IPS DF 4.7 (cell line): ENCODE data around the gene CEP128.

Experiments used
- DNase-seq: peaks from one replicate; pipeline ENCODE4 v3.0.0-alpha.2; 2013; ENCODE audit warnings: low spot score; ENCODE audit errors: extremely low read depth

The CEP128 gene

DNA sequence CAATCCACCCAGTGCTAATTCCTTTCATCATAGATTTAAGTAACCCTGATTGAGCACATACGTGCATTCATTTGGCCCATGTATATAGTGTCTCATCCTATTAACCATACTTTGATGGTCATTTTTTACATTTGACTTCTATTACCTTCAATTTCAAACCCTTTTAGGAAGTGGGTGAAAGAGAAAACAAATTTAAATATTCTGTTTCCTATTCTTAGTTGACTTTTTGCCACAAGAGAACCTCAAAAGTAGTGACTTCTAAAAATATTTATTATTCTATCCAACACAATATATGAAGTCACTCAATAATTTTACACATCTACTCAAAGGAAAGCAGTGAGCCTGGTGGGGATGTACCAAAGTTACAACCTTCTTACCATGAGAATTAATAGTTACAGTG is 164.9 kb downstream of the CEP128 start:
- DNase-seq = no peak

DNA sequence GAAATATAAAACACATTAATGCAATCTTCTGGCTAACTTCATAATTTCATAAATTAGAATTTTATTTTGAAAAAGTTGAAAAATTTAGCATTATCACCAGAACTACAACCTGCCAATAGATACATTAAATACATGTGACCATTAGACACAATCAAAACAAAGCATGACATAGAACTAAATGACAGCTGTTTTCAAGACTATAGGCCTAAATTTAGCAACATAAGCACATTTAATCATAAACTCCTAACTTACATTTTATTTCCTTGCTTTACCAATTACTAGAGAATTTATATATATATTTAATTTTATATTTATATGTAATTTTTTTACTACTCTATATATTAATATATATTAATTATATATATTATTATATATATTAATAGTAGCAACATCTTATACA is 165.4 kb downstream of the CEP128 start:
- no peak for DNase-seq

DNA sequence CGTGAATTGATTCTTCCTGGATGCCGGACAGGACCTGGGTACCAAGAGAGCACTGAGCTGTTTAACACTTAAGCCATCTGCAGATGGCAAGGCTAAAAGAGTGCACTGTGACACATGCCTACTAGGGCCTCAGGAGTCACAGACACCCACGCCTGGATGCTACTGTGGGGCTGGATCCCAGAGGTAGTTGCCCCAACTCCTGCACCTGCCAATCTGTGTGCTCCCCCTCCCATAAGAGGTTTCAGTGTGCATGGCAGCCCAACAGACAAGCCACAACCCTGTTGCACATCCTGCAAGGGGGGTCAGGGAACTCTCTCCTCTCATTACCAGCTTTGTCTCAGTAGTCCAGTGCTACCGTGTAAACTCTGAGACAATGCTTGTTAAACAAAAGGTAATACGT is 169.0 kb downstream of the CEP128 start:
- no peak for DNase-seq

DNA sequence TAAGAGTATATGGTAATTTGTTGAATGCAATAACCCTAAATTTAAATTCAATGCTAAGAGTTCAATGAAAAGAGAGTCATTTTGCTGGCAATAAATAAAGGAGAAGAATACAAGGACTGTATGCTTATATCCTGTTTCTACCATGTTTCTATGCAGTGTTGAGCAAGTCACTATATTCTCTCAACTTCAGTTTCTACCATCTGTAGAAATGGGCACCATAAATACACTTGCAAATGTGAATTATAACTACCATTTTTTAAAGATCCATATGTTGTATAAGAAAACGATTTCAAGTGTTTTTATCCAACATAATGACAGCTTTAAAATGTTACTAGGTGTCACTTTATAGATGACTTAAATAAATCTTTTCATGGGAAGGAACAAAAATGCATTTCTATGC is 170.3 kb downstream of the CEP128 start:
- DNase-seq = no peak

DNA sequence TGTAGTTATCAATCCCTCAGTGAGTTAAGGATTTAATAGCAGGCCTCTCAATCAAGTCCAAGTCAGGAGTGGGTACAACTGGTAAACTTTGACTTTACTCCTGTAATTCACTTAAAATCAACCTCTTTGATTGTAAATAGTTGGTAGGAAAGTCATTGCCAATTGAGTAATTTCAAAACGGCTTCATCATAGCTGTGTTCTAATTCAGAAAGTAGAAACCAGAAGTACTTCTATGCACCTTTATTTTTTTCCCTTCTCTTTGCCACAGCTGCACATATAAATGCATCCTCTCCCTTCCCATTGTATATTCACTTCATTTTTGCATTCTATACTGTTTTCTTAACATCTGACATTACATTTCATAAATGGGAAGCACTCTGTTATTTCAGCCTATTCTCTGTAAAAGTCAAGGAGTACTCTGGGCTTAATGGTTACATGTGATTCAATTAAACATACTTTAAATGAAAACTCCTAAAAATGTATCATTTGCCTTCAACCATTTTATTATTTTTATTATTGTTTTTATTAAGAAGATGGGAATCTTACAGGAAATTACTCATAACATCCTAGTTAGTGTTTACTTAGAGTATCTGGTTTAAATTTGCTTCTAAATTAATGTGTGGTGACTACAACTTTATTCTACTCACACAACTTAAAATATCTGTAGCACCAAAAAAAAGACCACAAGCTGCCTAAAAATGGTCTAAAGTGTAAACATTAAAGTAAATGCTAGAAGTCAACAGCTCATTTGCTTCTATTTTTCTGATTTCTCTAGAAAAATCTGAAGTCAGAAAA is 171.2 kb downstream of the CEP128 start:
- no peak for DNase-seq

DNA sequence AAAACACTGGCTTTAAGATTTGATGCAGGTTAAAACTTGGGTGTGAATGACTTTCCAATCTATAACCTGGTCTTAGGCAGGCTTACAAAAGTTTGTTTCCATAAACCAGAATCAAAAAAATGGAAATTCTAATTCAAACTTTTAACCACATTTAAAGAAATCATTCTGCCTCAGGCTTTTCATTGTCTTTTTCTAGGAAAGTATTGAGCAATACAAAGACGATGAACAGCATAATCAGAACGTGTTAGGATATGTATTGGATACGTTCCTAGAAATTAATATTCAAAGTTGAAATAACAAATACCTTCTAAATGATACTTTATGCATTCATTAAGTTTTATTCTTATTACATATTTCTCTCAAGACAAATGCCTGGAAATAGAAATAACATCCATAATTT is 172.9 kb downstream of the CEP128 start:
- no peak for DNase-seq

DNA sequence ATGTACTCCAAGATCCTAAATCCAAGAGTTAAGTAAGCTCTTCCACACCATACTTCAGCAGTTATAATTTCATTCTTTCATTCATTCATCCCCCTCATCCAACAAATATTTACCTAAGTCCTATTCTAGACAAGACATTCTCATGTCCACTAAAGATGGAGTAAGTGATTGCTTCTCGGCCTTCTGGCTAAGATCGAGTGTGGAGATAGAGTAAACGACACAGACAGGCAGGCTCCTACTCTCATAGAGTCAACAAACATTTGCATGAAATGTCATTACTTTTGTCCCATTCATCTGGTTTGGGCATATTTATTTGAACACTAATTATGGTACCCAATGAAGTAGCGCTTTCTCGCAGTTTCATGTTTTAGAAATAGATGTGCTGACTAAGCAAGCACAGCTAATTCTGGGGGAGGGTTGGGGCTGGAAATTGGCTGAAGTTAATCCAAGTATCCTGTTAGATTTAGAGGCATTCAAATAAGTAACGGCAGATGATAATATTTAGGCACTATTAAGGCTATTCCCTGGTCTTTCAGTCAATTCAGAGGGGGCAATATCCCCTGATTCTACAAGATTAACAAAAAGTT is 176.5 kb downstream of the CEP128 start:
- no peak for DNase-seq

DNA sequence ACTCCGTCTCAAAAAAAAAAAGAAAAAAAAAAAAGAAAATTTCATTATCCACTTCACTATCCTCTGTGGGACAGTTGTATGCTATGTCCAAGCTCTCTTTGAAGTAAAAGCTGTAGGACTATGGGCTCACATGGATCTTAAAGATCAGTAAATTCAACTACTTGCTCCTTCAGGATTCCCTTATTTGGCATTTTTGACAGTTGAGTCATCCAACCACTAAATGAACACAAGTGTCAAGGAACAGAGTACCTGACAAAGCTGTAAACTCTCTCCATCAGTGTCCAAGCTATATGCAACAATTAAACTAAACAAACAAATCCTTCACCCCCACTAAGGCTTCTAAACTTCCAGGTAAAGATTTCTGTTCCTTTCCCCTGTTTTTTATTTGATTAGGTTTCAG is 177.0 kb downstream of the CEP128 start:
- no peak for DNase-seq

DNA sequence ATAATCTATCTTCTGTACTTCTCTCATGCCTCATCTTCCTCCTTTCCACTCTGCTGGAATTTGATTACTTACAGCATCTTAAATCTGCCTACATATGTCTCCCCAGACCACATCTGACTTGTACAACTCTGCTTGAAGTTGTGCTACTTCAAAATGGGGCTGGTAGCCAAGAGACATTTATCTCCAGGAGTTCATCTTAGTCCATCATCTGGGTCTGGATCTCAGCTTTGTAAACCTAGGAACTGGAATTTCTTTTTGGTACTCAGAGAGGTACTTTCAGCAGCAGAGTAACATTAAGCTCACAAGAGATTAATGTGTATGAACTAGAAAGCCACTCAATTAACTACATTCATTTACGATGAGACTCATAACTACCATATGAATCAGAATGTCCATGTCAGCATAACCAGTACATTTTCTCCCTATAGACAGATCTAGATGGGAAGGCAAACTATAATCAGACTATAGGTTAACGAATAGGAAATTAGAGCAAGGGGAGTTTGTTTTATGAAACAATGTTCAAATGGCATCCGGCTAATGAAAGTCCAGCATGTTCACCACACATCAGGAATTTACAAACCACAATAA is 178.8 kb downstream of the CEP128 start:
- no peak for DNase-seq

DNA sequence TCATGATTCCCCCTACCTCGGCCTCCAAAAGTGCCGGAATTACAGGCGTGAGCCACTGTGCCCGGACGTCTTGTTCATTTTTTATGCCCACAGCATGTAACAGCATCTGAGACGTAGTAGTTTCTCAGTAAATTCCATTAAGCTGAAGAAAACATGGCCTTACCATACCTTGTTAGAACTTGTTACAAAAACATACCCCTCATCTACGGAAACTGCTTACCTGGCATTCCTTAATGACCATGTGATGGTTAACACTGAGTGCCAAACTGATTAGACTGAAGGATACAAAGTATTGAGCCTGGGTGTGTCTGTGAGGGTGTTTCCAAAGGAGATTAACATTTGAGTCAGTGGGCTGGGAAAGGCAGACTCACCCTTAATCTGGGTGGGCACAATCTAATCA is 186.8 kb downstream of the CEP128 start:
- no peak for DNase-seq

DNA sequence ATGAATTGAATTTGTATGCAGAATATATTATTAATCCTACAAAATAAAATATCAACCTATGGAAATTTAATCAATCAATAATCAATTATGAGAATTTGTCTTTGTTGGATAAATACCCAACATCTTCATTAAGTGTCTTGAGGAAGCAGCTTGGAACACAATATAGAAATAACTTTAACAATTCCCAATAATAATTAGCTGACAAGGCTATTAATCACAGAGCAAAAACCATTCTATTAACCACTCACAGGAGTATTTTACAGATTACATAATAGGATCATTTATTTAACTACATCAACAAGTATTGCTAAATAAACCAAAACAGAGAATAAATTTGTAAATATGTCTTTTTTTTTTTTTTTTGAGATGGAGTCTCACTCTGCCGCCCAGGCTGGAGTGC is 190.3 kb downstream of the CEP128 start:
- no peak for DNase-seq

DNA sequence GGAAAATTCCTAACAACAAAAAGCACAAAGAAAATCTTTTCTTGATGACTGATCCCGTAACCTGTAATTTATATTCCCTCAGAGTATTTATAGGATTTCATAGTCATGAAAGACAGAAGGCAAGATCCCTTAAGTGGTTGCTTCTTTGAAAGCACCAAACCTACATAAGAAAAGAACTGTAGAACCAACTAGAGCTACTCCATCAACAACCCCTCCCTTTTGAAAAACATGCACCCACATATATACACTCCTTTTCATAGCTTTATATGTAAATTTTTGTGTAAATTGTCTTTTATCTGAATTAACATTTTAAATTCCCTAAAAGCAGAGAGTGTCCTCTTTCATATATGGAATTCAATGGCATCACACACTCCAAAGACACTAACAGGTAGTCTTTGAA is 215.3 kb downstream of the CEP128 start:
- no peak for DNase-seq

DNA sequence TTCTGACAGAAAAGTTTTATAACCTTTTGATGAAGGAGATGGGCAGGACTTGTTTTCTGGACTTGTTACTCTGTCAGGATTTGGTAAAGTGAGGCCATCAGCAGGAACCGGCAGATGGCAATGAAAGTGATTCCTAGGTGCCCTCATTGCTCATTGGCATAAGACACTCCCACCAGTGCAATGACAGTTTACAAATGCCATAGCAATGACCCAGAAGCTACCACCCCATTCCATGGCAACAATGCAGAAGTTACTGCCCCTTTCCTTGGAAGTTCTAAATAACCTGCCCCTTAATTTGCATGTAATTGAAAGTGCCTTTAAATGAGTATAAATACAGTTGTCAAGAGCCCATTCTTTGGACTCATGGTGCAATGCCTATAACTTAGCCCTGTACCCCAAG is 222.6 kb downstream of the CEP128 start:
- DNase-seq = no peak

DNA sequence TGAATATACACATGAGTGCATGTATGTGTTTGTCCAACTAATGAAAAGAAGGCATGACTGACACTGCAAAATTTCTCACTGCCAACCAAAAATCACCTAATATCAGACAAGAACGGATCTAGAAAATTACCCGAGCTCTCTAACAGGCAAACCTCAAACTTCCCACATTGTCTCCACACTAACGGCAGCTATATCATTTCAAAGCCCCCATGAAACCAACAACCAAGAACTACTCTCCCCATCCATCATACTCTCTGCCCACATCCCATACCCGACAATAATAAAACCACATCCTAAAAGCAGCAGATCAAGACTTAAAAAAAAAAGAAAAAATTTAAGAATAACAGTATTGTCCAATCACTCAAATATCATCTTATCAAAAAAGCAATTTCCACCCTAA is 227.1 kb downstream of the CEP128 start:
- no peak for DNase-seq

DNA sequence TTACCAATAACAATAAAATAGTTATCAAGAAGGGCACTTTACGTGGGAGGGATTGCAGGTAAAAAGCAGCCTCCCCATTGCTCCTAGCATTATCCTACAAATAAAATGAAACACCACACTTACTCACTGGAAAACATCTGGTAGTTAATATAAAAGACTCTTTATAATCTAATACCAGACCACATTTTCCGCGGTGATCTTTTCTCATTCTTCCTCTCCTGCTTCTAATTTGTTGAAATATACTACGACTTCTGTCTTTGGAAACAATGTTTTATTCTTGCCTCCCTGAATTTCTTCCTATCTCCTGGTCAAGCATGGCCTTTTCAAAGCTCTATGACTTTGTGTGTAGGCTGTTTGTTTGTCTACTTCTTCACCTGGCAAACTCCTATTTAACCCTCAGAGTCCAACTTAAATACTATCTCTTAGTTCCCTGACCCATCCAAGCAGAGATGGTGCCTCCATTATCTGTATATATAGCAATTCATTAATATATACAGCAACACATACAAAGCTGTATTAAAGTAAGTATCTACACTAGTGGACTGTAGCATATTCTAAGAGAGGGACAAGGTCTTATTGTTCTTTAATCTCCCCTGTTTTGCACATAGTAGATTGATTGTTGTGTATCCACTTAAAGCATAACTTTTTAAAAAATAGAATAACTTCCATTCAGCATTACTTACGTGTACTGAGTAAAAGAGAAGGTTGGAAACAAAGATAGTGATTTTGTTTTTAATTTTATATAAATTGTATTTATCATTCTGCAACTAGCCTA is 228.3 kb downstream of the CEP128 start:
- DNase-seq = no peak

DNA sequence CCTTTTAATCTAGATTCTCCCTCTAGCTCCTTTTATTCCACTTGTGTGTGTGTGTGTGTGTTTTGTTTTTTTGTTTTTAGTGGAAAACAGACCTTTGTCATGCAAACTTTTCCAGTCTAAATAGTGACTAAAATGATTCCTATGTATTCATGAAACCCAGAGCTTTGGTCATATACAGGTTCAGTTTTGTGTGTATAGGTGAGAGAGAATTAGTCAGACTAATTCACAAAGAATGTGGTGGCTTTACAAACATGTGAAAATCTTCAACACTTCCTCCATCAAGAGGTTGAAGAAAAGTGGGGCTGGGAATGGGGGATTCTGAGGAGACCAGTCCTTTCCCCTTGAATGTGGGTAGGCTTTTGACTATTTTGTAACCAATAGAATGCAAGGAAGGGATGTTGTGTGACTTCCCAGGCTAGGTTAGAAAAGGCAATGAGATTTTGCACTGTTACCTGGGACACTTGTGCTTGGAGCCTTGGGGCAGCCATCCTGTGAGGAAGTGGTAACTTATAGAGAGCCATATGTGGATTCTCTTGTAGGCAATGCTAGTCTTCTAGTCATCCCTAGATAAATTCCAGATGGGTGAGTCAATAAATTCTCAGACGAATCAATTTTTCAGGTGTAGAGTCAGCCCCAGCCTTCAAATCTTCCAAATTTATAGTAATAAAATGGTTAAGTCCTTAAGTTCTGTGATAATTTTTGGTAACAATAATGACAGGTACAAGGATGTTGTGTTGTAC is 236.1 kb downstream of the CEP128 start:
- no peak for DNase-seq

DNA sequence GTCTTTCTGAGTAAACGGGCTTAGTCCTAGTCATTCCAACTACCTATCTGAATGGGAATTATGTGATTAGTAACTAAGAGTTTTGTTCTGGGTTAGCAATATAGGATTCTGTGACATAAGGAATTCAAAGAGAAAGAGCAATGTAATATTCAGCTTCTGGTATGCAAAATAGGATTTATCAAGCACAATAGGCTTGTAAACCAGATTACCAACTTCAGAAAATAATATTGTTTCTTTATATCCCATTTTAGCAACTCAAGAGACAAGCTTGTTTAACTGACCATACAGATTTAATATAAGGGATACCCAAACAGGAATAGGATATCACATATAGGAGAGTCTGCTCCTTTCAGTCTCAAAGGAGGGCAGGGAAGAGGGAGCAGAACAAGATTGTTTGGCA is 240.9 kb downstream of the CEP128 start:
- DNase-seq = no peak

DNA sequence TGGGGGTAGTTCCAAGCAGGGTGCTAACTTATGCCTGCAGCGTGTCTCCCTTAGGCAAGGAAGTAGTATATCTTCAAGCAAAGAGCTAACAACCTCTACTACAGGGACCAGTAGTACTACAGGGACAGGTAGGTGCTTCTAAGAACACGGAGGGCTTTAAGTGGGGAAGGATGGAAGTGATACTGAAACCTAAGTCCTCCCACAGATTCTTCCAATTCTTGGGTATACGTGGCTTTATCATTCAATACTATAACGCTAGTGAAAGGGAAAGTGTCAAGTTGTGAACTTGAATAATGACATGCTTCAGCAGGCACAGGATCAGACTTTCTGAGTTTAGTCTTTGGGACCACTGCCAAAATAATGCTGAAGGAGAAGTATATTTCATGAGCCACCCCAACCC is 241.7 kb downstream of the CEP128 start:
- no peak for DNase-seq

DNA sequence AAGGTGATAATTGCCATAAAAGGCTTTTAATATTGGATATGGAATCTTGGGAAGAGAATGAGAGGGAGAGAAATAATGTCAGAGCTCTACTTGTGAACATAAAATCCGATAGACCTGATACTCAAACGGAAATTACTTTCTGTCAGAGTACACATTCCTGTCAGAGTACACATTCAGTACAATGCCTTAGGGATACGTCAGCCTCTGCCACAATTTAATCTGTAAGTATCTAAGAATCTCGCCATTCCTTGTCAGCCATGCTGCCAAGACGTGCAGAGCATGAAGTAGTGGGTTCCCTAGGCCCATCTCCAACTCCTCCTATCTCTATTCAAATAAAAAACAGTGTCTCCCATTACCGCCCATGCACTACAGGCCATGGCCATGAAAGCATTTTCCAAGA is 242.6 kb downstream of the CEP128 start:
- no peak for DNase-seq

DNA sequence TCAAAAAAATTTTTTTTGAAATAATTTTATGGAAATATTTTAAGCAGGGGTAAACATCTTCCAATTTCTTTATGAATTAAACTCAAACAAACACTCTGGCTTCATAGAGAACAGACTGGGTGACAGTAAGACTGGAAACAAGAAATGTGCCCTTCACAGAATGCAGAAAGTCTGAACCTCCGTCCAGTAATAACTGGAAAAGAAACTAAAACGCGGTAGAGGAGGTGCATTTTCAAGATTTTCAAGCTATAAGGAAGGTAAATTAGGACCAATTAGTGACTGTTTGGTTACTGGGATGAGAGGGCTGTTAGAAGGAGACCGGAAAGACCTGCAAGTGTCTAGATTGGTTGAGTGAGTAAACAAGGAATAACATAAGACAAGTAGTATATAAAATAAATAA is 245.7 kb downstream of the CEP128 start:
- DNase-seq = no peak

DNA sequence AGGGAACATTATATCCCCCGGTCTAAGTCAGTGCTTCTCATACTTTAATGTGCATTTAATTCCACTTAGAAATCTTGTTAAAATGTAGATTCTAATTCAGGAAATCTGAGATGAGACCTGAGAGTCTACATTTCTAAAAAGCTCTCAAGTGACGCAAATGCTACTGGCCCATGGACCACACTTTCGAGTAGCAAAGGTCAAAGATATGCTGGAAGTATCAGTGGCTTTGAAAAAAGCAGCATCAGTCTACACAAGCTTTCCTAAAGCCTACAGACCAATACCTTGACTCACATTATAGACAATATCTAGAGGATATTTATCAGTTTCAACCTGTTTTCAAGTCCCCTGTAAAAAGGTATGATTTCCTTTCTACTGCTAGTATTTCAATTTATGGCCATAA is 248.6 kb downstream of the CEP128 start:
- no peak for DNase-seq

DNA sequence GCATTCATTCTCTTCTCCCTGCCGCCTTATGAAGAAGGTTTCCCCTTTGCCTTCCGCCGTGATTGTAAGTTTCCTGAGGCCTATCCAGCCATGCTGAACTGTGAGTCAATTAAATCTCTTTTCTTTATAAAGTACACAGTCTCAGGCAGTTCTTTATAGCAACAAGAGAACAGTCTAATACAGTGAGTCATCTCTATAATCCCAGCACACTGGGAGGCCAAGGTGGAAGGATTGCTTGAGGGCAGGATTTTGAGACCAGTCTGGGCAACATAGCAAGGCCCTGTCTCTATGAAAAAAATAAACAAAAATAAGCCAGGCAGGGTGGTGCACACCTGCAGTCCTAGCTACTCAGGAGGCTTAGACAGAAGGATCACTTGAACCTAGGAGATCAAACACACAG is 259.9 kb downstream of the CEP128 start:
- DNase-seq = no peak
